ENCODE data around the gene CRABP2.

The CRABP2 gene

GRCh38 chr1:156707417-156708217, 2.2 kb upstream of the CRABP2 start:
- Histone ChIP-seq H3K79me2 (ENCODE audit: control insufficient read depth, low read length) (no peaks in the 10 kb centered on the region), H4K20me1 (ENCODE audit: control insufficient read depth, insufficient read depth, low read depth, low read length) (0 out of 2 replicates have a peak, but pooled peaks cover 3% of the 10 kb centered on the region), H3K9me2 (replicated peaks; ENCODE audit: control insufficient read depth, low read length) (no peaks in the 10 kb centered on the region), H3K27ac (ENCODE audit: low read depth, low read length) (no peak overlapping the region), H3K9me3 (ENCODE audit: control insufficient read depth, insufficient read depth, low read length) (no peaks in the 10 kb centered on the region), H3K27me3 (ENCODE audit: control insufficient read depth, low read length) (peaks cover 52% of the 10 kb centered on the region), H3K4me1 (ENCODE audit: control insufficient read depth, low read length) (peaks cover 20% of the 10 kb centered on the region), H3K4me2 (ENCODE audit: low read length) (no peak overlapping the region), H3F3A (ENCODE audit: control insufficient read depth, insufficient read depth) (no peaks in the 10 kb centered on the region), H3K4me3 (ENCODE audit: low read length) (no peak overlapping the region), H3K36me3 (ENCODE audit: control insufficient read depth, low read length) (no peaks in the 10 kb centered on the region)
- TF ChIP-seq CTCF (IDR thresholded peaks at IDR 0.05; ENCODE audit: low read depth, low read length, poor library complexity, severe bottlenecking) (no peak), EZH2phosphoT487 (IDR thresholded peaks at IDR 0.05; ENCODE audit: borderline replicate concordance, low read length) (no peak)

GRCh38 chr1:156706657-156707416, 1.5 kb upstream of the CRABP2 start:
- Histone ChIP-seq H3K27ac (ENCODE audit: low read depth, low read length) (no peak overlapping the region), H3K27me3 (ENCODE audit: control insufficient read depth, low read length) (peaks cover 52% of the 10 kb centered on the region), H3K9me3 (ENCODE audit: control insufficient read depth, insufficient read depth, low read length) (no peaks in the 10 kb centered on the region), H3K4me1 (ENCODE audit: control insufficient read depth, low read length) (peaks cover 20% of the 10 kb centered on the region), H4K20me1 (ENCODE audit: control insufficient read depth, insufficient read depth, low read depth, low read length) (0 out of 2 replicates have a peak, but pooled peaks cover 3% of the 10 kb centered on the region), H3K79me2 (ENCODE audit: control insufficient read depth, low read length) (no peaks in the 10 kb centered on the region), H3K9me2 (replicated peaks; ENCODE audit: control insufficient read depth, low read length) (no peaks in the 10 kb centered on the region), H3K4me2 (ENCODE audit: low read length) (peak overlapping the region; percentile 81), H3F3A (ENCODE audit: control insufficient read depth, insufficient read depth) (no peaks in the 10 kb centered on the region), H3K4me3 (ENCODE audit: low read length) (peak overlapping the region; percentile 67), H3K36me3 (ENCODE audit: control insufficient read depth, low read length) (no peaks in the 10 kb centered on the region)
- TF ChIP-seq CTCF (IDR thresholded peaks at IDR 0.05; ENCODE audit: low read depth, low read length, poor library complexity, severe bottlenecking) (no peak), EZH2phosphoT487 (IDR thresholded peaks at IDR 0.05; ENCODE audit: borderline replicate concordance, low read length) (no peak)

GRCh38 chr1:156705918-156706656, 704 bp upstream of the CRABP2 start:
- H3K4me3 ChIP-seq (ENCODE audit: low read length) = peak overlapping the region; percentile 67
- H3K27ac ChIP-seq (ENCODE audit: low read depth, low read length) = no peak overlapping the region
- no peaks in the 10 kb centered on the region for H3K9me2 ChIP-seq (replicated peaks; ENCODE audit: control insufficient read depth, low read length)
- H3K36me3 ChIP-seq (ENCODE audit: control insufficient read depth, low read length) = no peaks in the 10 kb centered on the region
- peaks cover 20% of the 10 kb centered on the region for H3K4me1 ChIP-seq (ENCODE audit: control insufficient read depth, low read length)
- no peaks in the 10 kb centered on the region for H3F3A ChIP-seq (ENCODE audit: control insufficient read depth, insufficient read depth)
- no peaks in the 10 kb centered on the region for H3K9me3 ChIP-seq (ENCODE audit: control insufficient read depth, insufficient read depth, low read length)
- peaks cover 59% of the 10 kb centered on the region for H3K27me3 ChIP-seq (ENCODE audit: control insufficient read depth, low read length)
- peak; percentile 100 for TF ChIP-seq CTCF (IDR thresholded peaks at IDR 0.05; ENCODE audit: low read depth, low read length, poor library complexity, severe bottlenecking)
- peak; percentile 68; the same call in 1 of the 2 replicates for TF ChIP-seq EZH2phosphoT487 (IDR thresholded peaks at IDR 0.05; ENCODE audit: borderline replicate concordance, low read length)
- no peaks in the 10 kb centered on the region for H3K79me2 ChIP-seq (ENCODE audit: control insufficient read depth, low read length)
- 0 out of 2 replicates have a peak, but pooled peaks cover 3% of the 10 kb centered on the region for H4K20me1 ChIP-seq (ENCODE audit: control insufficient read depth, insufficient read depth, low read depth, low read length)
- H3K4me2 ChIP-seq (ENCODE audit: low read length) = peak overlapping the region; percentile 81

All from DOHH2 (cell line).